Esophagus muscularis mucosa (tissue), 4 donors: Measurements from ENCODE around the gene PARP12. TPM values are rescaled to one million over a fixed set of nuclear protein-coding genes. Genes with fewer than 3 reads are reported as not detected.

ENCODE experiments used
- DNase-seq: peaks from one replicate; pipeline ENCODE4 v3.0.0-alpha.2; 2017; ENCODE audit errors: extremely low spot score
- H3K27ac ChIP-seq, 4 donors: fragments of 200-600 bp; sonication (generic); replicated peaks in 1 of 4; 1 replicate in 3 of 4; 2 replicates in 1 of 4; pipeline ENCODE4 v1.5.1; 2016 to 2019; ENCODE audit warnings: mild to moderate bottlenecking in 1 of 4
- H3K27me3 ChIP-seq, 4 donors: fragments of 200-600 bp; sonication (generic); one replicate each; pipeline versions ENCODE4 v1.5.1 to v1.6.0; 2016 to 2019
- H3K36me3 ChIP-seq, 4 donors: fragments of 200-600 bp; sonication (generic); one replicate each; pipeline ENCODE4 v1.5.1; 2016 to 2019
- H3K4me1 ChIP-seq, 4 donors: fragments of 200-600 bp; sonication (generic); one replicate each; pipeline ENCODE4 v1.5.1; 2016 to 2019
- H3K4me3 ChIP-seq, 4 donors: fragments of 200-600 bp; sonication (generic); 1 replicate in 2 of 4; 2 replicates in 2 of 4; pipeline ENCODE4 v1.5.1; 2016 to 2019; ENCODE audit warnings: mild to moderate bottlenecking in 4 of 4, moderate library complexity in 1 of 4
- H3K9me3 ChIP-seq, 4 donors: fragments of 200-600 bp; sonication (generic); 1 replicate in 3 of 4; 2 replicates in 1 of 4; pipeline ENCODE4 v1.5.1; 2016 to 2019
- CTCF ChIP-seq, 3 experiments: fragments of 200-600 bp in 2 of 3; fragments of 450-650 bp in 1 of 3; sonication (generic) in 2 of 3; IDR thresholded peaks; one replicate each; pipeline ENCODE4 v1.5.1; 2017 to 2019; ENCODE audit warnings: antibody characterized with exemption in 3 of 3, mild to moderate bottlenecking in 2 of 3, moderate library complexity in 1 of 3
- EP300 ChIP-seq: sonication (generic); formaldehyde crosslinking; IDR thresholded peaks from one replicate; pipeline ENCODE4 v1.6.1; 2017; ENCODE audit warnings: antibody characterized with exemption
- POLR2A ChIP-seq: fragments of 450-650 bp; IDR thresholded peaks from one replicate; pipeline ENCODE4 v1.6.1; 2017; ENCODE audit warnings: antibody characterized with exemption, moderate library complexity, mild to moderate bottlenecking, low read depth
- POLR2AphosphoS5 ChIP-seq, 2 donors: sonication (generic); formaldehyde crosslinking; IDR thresholded peaks; one replicate each; pipeline ENCODE4 v1.6.1; 2017; ENCODE audit warnings: antibody characterized with exemption in 2 of 2
- WGBS: methylation state at CpG from one replicate; pipeline ENCODE4 v1.1.5; 2018; 5-methylcytosine and 5-hydroxymethylcytosine counted together
- intact Hi-C: fragments of 100-400 bp; cut with DNase I; formaldehyde crosslinking; loops from one replicate; pipeline ENCODE4 v1.15.1; 2023
- total RNA-seq, 4 donors: library from RNA; depleted of rRNA; stranded (reverse); fragments of >200 nt; gene quantifications; one replicate each; pipeline versions ENCODE4 v1.1.0 to v1.2.1, GENCODE V29; 2016

Gene PARP12
- total RNA-seq, 4 donors from 2014 or later: 20.6 to 24.5 (median 23.4) TPM

- intact Hi-C loops: no loop called here
- whole genome bisulfite sequencing: 55% methylated on average over 13 of the region's 19 CpGs
- no peaks in the 10 kb centered on the region for H3K9me3 ChIP-seq
- no peak overlapping the region for H3K27ac ChIP-seq
- H3K4me1 ChIP-seq: peaks cover 0 to 13% (median 11%) of the 10 kb centered on the region in 4 donors
- no peaks in the 10 kb centered on the region for H3K36me3 ChIP-seq
- TF ChIP-seq CTCF (IDR thresholded peaks at IDR 0.05) (no peak), EP300 (no peak)
- no peak for DNase-seq
- no peak overlapping the region for H3K4me3 ChIP-seq
- no peaks in the 10 kb centered on the region for H3K27me3 ChIP-seq
These were observed 67.5 kb downstream of the PARP12 start for GRCh38 chr7:139995017-139995915.

DNA sequence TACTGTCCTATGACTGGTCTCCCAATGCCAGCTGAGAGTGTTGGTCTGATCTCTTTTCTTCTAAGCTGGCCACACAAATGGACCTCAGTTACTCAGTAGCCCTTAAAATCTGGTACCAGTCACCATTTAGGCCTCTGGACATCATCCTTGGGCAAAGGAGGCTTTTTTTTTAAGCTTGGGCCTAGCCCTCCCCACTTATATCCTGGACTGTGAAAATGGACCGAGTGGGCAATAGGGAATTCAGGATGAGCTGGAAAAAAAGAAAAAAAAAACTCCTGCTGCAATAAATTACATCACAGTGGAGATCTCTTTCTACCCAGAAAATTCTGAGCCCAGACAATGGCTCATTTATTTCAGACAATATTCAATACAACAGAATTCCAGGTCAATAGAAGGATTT lies 68.4 kb downstream of the PARP12 start:
- TF ChIP-seq POLR2AphosphoS5 (IDR thresholded peaks at IDR 0.05) (no peak), EP300 (no peak), CTCF (IDR thresholded peaks at IDR 0.05) (no peak), POLR2A (no peak)
- Histone ChIP-seq H3K27ac (no peak overlapping the region), H3K27me3 (no peaks in the 10 kb centered on the region), H3K9me3 (no peaks in the 10 kb centered on the region), H3K4me3 (no peak overlapping the region), H3K4me1 (peaks cover 0 to 13% (median 11%) of the 10 kb centered on the region in 4 donors), H3K36me3 (no peaks in the 10 kb centered on the region)
- WGBS: 88% methylated on average over 1 of the region's 1 CpG
- intact Hi-C loops: no loop called here
- no peak for DNase-seq

- Histone ChIP-seq H3K4me3 (no peak overlapping the region), H3K9me3 (no peaks in the 10 kb centered on the region), H3K27ac (no peak overlapping the region), H3K27me3 (no peaks in the 10 kb centered on the region), H3K36me3 (no peaks in the 10 kb centered on the region), H3K4me1 (peaks cover 0 to 13% (median 11%) of the 10 kb centered on the region in 4 donors)
- intact Hi-C loops: no loop called here
- no peak for TF ChIP-seq CTCF (IDR thresholded peaks at IDR 0.05)
- TF ChIP-seq POLR2A: no peak
- TF ChIP-seq EP300: no peak
- TF ChIP-seq POLR2AphosphoS5 (IDR thresholded peaks at IDR 0.05): no peak
- no peak for DNase-seq
- 96% methylated on average over 2 of the region's 2 CpGs for WGBS
These were observed 69.2 kb downstream of the PARP12 start for GRCh38 chr7:139993592-139993991.

- H3K36me3 ChIP-seq: no peaks in the 10 kb centered on the region
- H3K4me1 ChIP-seq: peaks cover 0 to 13% (median 11%) of the 10 kb centered on the region in 4 donors
- no peaks in the 10 kb centered on the region for H3K9me3 ChIP-seq
- H3K27me3 ChIP-seq: no peaks in the 10 kb centered on the region
- H3K27ac ChIP-seq: no peak overlapping the region
- intact Hi-C loops: no loop called here
- no peak for DNase-seq
- WGBS: 95% methylated on average over 8 of the region's 8 CpGs
- TF ChIP-seq POLR2AphosphoS5 (IDR thresholded peaks at IDR 0.05) (no peak), CTCF (IDR thresholded peaks at IDR 0.05) (no peak), POLR2A (no peak), EP300 (no peak)
- no peak overlapping the region for H3K4me3 ChIP-seq
These were observed 69.6 kb downstream of the PARP12 start for GRCh38 chr7:139993169-139993568.
